GM19452 (cell line): Measurements from ENCODE around the gene KRTAP10-3.
"Not testable (repeated sequence)": the region's sequence is repeated elsewhere in the genome, so short reads cannot be mapped to it uniquely, and the experiment has no call there.

Experiments used
- ATAC-seq: cut with Tn5 transposase; IDR thresholded peaks from one replicate; pipeline ENCODE4 v1.9.1; 2021; ENCODE audit not compliant: unreplicated experiment

KRTAP10-3 gene

GRCh38 chr21:44550285-44550684, 8.3 kb downstream of the KRTAP10-3 start:
- ATAC-seq: not testable (repeated sequence)

- ATAC-seq: no peak
These were observed 8.9 kb downstream of the KRTAP10-3 start for GRCh38 chr21:44549525-44550211.

- ATAC-seq: no peak
These were observed 9.7 kb downstream of the KRTAP10-3 start for GRCh38 chr21:44548922-44549321.

GRCh38 chr21:44548381-44548780, 10.2 kb downstream of the KRTAP10-3 start:
- no peak for ATAC-seq

GRCh38 chr21:44547656-44548331, 10.8 kb downstream of the KRTAP10-3 start:
- no peak for ATAC-seq

GRCh38 chr21:44544566-44544965, 14.0 kb downstream of the KRTAP10-3 start:
- ATAC-seq: no peak

GRCh38 chr21:44542716-44543115, 15.9 kb downstream of the KRTAP10-3 start:
- no peak for ATAC-seq

- ATAC-seq: no peak
These were observed 17.8 kb downstream of the KRTAP10-3 start for GRCh38 chr21:44540741-44541288.

GRCh38 chr21:44539991-44540666, 18.5 kb downstream of the KRTAP10-3 start, which contains the start of gene KRTAP10-1:
Gene KRTAP10-1, minus strand, starts transcription at chr21:44540195. Its CDS starts 45 bp downstream, at chr21:44540150.
- ATAC-seq: no peak

- ATAC-seq: no peak
These were observed 19.5 kb downstream of the KRTAP10-3 start for GRCh38 chr21:44539046-44539445.

GRCh38 chr21:44537930-44538911, 20.4 kb downstream of the KRTAP10-3 start:
- no peak for ATAC-seq

- no peak for ATAC-seq
These were observed 22.6 kb downstream of the KRTAP10-3 start for GRCh38 chr21:44535963-44536362.

GRCh38 chr21:44534688-44535087, 23.9 kb downstream of the KRTAP10-3 start:
- no peak for ATAC-seq

- no peak for ATAC-seq
These were observed 24.5 kb downstream of the KRTAP10-3 start for GRCh38 chr21:44533891-44534627.

- ATAC-seq: no peak
These were observed 25.3 kb downstream of the KRTAP10-3 start for GRCh38 chr21:44533121-44533890.

GRCh38 chr21:44532712-44533111, 25.9 kb downstream of the KRTAP10-3 start:
- ATAC-seq: no peak

- ATAC-seq: no peak
These were observed 26.7 kb downstream of the KRTAP10-3 start for GRCh38 chr21:44531606-44532564.
